IMR-90 (cell line): Measurements from ENCODE around the gene TRAPPC3. TPM values are rescaled to one million over a fixed set of nuclear protein-coding genes. Genes with fewer than 3 reads are reported as not detected.

Experiments used
- ATAC-seq: fragments of 200-7000 bp; cut with Tn5 transposase; 2 replicates; pipeline ENCODE4 v1.9.1; 2020; ENCODE audit warnings: low read depth, mild to moderate bottlenecking, moderate library complexity
- BruUV-seq: library from RNA; stranded (reverse); fragments of 400-500 nt; replicated peaks from 2 replicates; lab custom pipeline; 2021; lab: Mats Ljungman, UMichigan
- CTCF ChIA-PET: fragments of 300-600 bp; formaldehyde crosslinking; extraction: SDS; loops from one replicate; lab custom pipeline; 2021; ENCODE audit warnings: antibody characterized with exemption; lab: Yijun Ruan, JAX
- POLR2A ChIA-PET: fragments of 300-600 bp; sonication (Branson Sonifier 250); formaldehyde crosslinking; loops from one replicate; lab custom pipeline; 2022; ENCODE audit warnings: antibody characterized with exemption; ENCODE audit not compliant: unreplicated experiment; lab: Charles Lee
- DNase-seq: peaks from one replicate; pipeline ENCODE4 v3.0.0; 2013
- H2AFZ ChIP-seq: replicated peaks from 2 replicates; pipeline ENCODE3; 2013; ENCODE audit warnings: low read length, mild to moderate bottlenecking; ENCODE audit not compliant: poor library complexity
- H2AK5ac ChIP-seq: 2 replicates; pipeline ENCODE4 v1.6.1; 2013; ENCODE audit warnings: low read depth, low read length, inconsistent platforms
- H2AK9ac ChIP-seq: replicated peaks from 2 replicates; pipeline ENCODE3; 2013; ENCODE audit warnings: mild to moderate bottlenecking, low read depth, low read length, moderate library complexity; ENCODE audit not compliant: poor library complexity
- H2BK120ac ChIP-seq: 2 replicates; pipeline ENCODE4 v1.6.1; 2013; ENCODE audit warnings: low read depth, low read length, inconsistent platforms
- H2BK15ac ChIP-seq: 3 replicates; pipeline ENCODE4 v1.6.1; 2013; ENCODE audit warnings: low read depth, low read length, inconsistent platforms
- H2BK20ac ChIP-seq: 2 replicates; pipeline ENCODE4 v1.6.1; 2013; ENCODE audit warnings: low read depth, mild to moderate bottlenecking, inconsistent platforms, low read length, moderate library complexity
- H2BK5ac ChIP-seq: 2 replicates; pipeline ENCODE4 v1.6.1; 2013; ENCODE audit warnings: mild to moderate bottlenecking, low read depth, low read length, inconsistent platforms; ENCODE audit not compliant: poor library complexity, severe bottlenecking
- H3K14ac ChIP-seq: replicated peaks from 2 replicates; pipeline ENCODE4 v1.6.1; 2013; ENCODE audit warnings: low read depth, low read length, inconsistent platforms
- H3K18ac ChIP-seq: 2 replicates; pipeline ENCODE4 v1.6.1; 2013; ENCODE audit warnings: low read depth, low read length, control low read depth
- H3K23ac ChIP-seq: 2 replicates; pipeline ENCODE4 v1.6.1; 2013; ENCODE audit warnings: low read depth, low read length, inconsistent platforms
- H3K27ac ChIP-seq: 2 replicates; pipeline ENCODE4 v1.5.1; 2013; ENCODE audit warnings: mild to moderate bottlenecking, control low read depth, low read length; ENCODE audit not compliant: insufficient read depth
- H3K27me3 ChIP-seq: 2 replicates; pipeline ENCODE4 v1.6.1; 2013; ENCODE audit warnings: low read length; ENCODE audit not compliant: control insufficient read depth, insufficient read depth
- H3K36me3 ChIP-seq: 2 replicates; pipeline ENCODE4 v1.6.1; 2013; ENCODE audit warnings: low read length, mixed read lengths; ENCODE audit not compliant: control insufficient read depth, insufficient read depth
- H3K4ac ChIP-seq: 2 replicates; pipeline ENCODE4 v1.6.1; 2013; ENCODE audit warnings: low read depth, low read length, inconsistent platforms
- H3K4me1 ChIP-seq: 2 replicates; pipeline ENCODE4 v1.6.1; 2013; ENCODE audit warnings: low read length, mixed read lengths; ENCODE audit not compliant: control insufficient read depth, insufficient read depth
- H3K4me2 ChIP-seq: 2 replicates; pipeline ENCODE4 v1.6.1; 2013; ENCODE audit warnings: low read depth, mild to moderate bottlenecking, control low read depth, low read length, moderate library complexity
- H3K4me3 ChIP-seq: 2 replicates; pipeline ENCODE4 v1.5.1; 2013; ENCODE audit warnings: low read depth, mild to moderate bottlenecking, control low read depth, low read length, moderate library complexity; ENCODE audit not compliant: insufficient read depth
- H3K56ac ChIP-seq: 2 replicates; pipeline ENCODE4 v1.6.1; 2013; ENCODE audit warnings: low read length, inconsistent platforms; ENCODE audit not compliant: insufficient read depth; ENCODE audit errors: extremely low read depth
- H3K79me1 ChIP-seq, 2 experiments: 2 replicates each; pipeline ENCODE4 v1.6.1; 2013; ENCODE audit warnings: low read length in 2 of 2, inconsistent platforms in 1 of 2, low read depth in 1 of 2
- H3K9ac ChIP-seq: 2 replicates; pipeline ENCODE4 v1.6.1; 2013; ENCODE audit warnings: low read depth, low read length, control low read depth
- H3K9me1 ChIP-seq: 2 replicates; pipeline ENCODE4 v1.6.1; 2013; ENCODE audit warnings: low read length, inconsistent platforms; ENCODE audit not compliant: insufficient read depth
- H3K9me3 ChIP-seq: 2 replicates; pipeline ENCODE4 v1.6.1; 2013; ENCODE audit warnings: low read length; ENCODE audit not compliant: control insufficient read depth, insufficient read depth
- H4K20me1 ChIP-seq: 2 replicates; pipeline ENCODE4 v1.6.1; 2013; ENCODE audit warnings: low read length, inconsistent platforms; ENCODE audit not compliant: insufficient read depth
- H4K5ac ChIP-seq: 2 replicates; pipeline ENCODE4 v1.6.1; 2013; ENCODE audit warnings: mild to moderate bottlenecking, low read depth, low read length, control low read depth
- H4K8ac ChIP-seq, 2 experiments: 2 replicates each; pipeline ENCODE4 v1.6.1; 2013; ENCODE audit warnings: low read depth in 2 of 2, low read length in 2 of 2, control low read depth in 1 of 2, inconsistent platforms in 1 of 2
- H4K91ac ChIP-seq: 2 replicates; pipeline ENCODE4 v1.6.1; 2013; ENCODE audit warnings: low read depth, low read length, inconsistent platforms; ENCODE audit not compliant: insufficient read depth
- BHLHE40 ChIP-seq: fragments of 150-350 bp; IDR thresholded peaks from 2 replicates; pipeline ENCODE4 v1.6.1; 2016; ENCODE audit warnings: mild to moderate bottlenecking, low read depth, low read length
- CEBPB ChIP-seq: IDR thresholded peaks from 2 replicates; pipeline ENCODE4 v1.6.1; 2012; ENCODE audit warnings: low read depth, low read length, improper control_type of control experiment
- CHD1 ChIP-seq: IDR thresholded peaks from 2 replicates; pipeline ENCODE4 v1.6.1; 2012; ENCODE audit warnings: low read depth, low read length, improper control_type of control experiment
- ELK1 ChIP-seq: fragments of 150-350 bp; IDR thresholded peaks from 2 replicates; pipeline ENCODE4 v1.6.1; 2016; ENCODE audit warnings: low read depth, mild to moderate bottlenecking, low read length, moderate library complexity, borderline replicate concordance
- FOS ChIP-seq: fragments of 150-350 bp; IDR thresholded peaks from 2 replicates; pipeline ENCODE4 v1.6.1; 2016; ENCODE audit warnings: low read depth, low read length
- MAFK ChIP-seq: IDR thresholded peaks from 2 replicates; pipeline ENCODE4 v1.6.1; 2012; ENCODE audit warnings: low read depth, low read length, improper control_type of control experiment
- MAZ ChIP-seq: IDR thresholded peaks from 2 replicates; pipeline ENCODE4 v1.6.1; 2012; ENCODE audit warnings: low read depth, mild to moderate bottlenecking, low read length, improper control_type of control experiment, moderate library complexity, borderline replicate concordance
- MXI1 ChIP-seq: IDR thresholded peaks from 2 replicates; pipeline ENCODE4 v1.6.1; 2012; ENCODE audit warnings: low read depth, mild to moderate bottlenecking, low read length, moderate library complexity, borderline replicate concordance
- NFE2L2 ChIP-seq: fragments of 150-350 bp; IDR thresholded peaks from 2 replicates; pipeline ENCODE4 v1.6.1; 2016; ENCODE audit warnings: low read depth, mild to moderate bottlenecking, low read length
- POLR2A ChIP-seq: IDR thresholded peaks from 2 replicates; pipeline ENCODE4 v1.6.1; 2012; ENCODE audit warnings: mild to moderate bottlenecking, low read depth, low read length
- RAD21 ChIP-seq: IDR thresholded peaks from 2 replicates; pipeline ENCODE4 v1.6.1; 2012; ENCODE audit warnings: low read length, improper control_type of control experiment
- RFX5 ChIP-seq: IDR thresholded peaks from 2 replicates; pipeline ENCODE4 v1.8.0; 2012; ENCODE audit warnings: low read depth, mild to moderate bottlenecking, low read length, moderate library complexity
- SMC3 ChIP-seq: fragments of 150-350 bp; IDR thresholded peaks from 2 replicates; pipeline ENCODE4 v1.6.1; 2016; ENCODE audit warnings: low read depth, mild to moderate bottlenecking, antibody characterized with exemption, low read length, moderate library complexity
- USF2 ChIP-seq: fragments of 150-350 bp; IDR thresholded peaks from 2 replicates; pipeline ENCODE4 v1.6.1; 2017; ENCODE audit warnings: mild to moderate bottlenecking, antibody characterized with exemption, low read length, low read depth
- dilution Hi-C: fragments of 300-500 bp; cut with HindIII; formaldehyde crosslinking; loops from one replicate; pipeline ENCODE4 v1.14.3; 2018; ENCODE audit warnings: low sequenced_read_pairs; ENCODE audit not compliant: unreplicated experiment
- in situ Hi-C: fragments of 300-500 bp; cut with MboI; formaldehyde crosslinking; loops from 3 replicates; pipeline ENCODE4 v1.14.3; 2019; ENCODE audit warnings: low sequenced_read_pairs, inconsistent platforms, mixed read lengths
- intact Hi-C: fragments of 100-400 bp; cut with micrococcal nuclease; formaldehyde crosslinking; loops from 2 replicates; pipeline ENCODE4 v1.10.0; 2022
- polyA plus RNA-seq, 3 experiments: library from polyadenylated mRNA; depleted of rRNA; stranded (reverse); fragments of >200 nt; gene quantifications; 2 replicates each; pipeline ENCODE4 v1.2.3, GENCODE V29; 2012; ENCODE audit warnings: low replicate concordance in 1 of 3
- total RNA-seq: library from RNA; depleted of rRNA; stranded (reverse); fragments of >200 nt; gene quantifications from 2 replicates; pipeline ENCODE4 v1.2.3, GENCODE V29; 2012
- TF ChIP-seq, protein P1 (sequence below): conservative IDR thresholded peaks from 2 replicates; pipeline ENCODE4 v1.5.1; 2012; ENCODE audit warnings: mild to moderate bottlenecking, low read depth, low read length, improper control_type of control experiment

The TRAPPC3 gene
- total and polyA plus RNA-seq, 2 of the 4 experiments (the other 2 are of a cell fraction): 76.0 to 77.8 TPM

DNA sequence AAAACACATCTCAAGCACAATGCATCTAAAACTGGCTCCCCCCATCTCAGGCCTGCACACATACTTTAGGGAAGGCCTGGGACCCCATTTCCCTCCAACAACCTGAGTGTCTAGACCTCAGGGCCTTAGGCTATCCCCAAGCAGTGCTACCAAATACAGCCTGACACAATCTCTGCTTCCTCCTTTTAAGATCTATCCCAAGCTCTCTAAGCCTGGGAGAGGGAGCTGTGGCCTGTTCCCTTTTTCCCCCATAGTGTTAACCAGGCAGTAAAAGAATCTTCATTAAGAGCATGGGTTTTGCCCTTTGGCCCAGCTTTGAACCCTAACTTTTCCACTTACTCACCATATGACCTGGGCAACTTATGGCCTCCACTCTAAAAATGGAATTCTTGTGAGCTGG lies 13.5 kb downstream of the TRAPPC3 start:
- H3K27me3 ChIP-seq: no peaks in the 10 kb centered on the region
- POLR2A ChIA-PET: no interaction called here
- peak overlapping the region; percentile 85 for H3K4ac ChIP-seq
- H4K5ac ChIP-seq: peak overlapping the region; percentile 30
- H3K9me3 ChIP-seq: no peaks in the 10 kb centered on the region
- H3K79me1 ChIP-seq: peaks cover 11 to 44% of the 10 kb centered on the region in 2 experiments; a peak in 3 of 4 replicates
- peaks cover 19% of the 10 kb centered on the region for H3K36me3 ChIP-seq
- peak overlapping the region; percentile 54; the same call in 2 of the 3 replicates for H2BK15ac ChIP-seq
- in situ Hi-C loops (no loop called here), intact Hi-C loops (no loop called here), dilution Hi-C loops (no loop called here)
- H3K9ac ChIP-seq: no peak overlapping the region
- H2BK5ac ChIP-seq: peak overlapping the region; percentile 91
- H2BK20ac ChIP-seq: peak overlapping the region; percentile 72
- peak overlapping the region; percentile 4 to 83; a peak in 3 of 4 replicates for H4K8ac ChIP-seq
- peaks cover 35% of the 10 kb centered on the region for H3K9me1 ChIP-seq
- BruUV-seq: no TSS peak
- TF ChIP-seq MAFK (no peak), FOS (no peak), CEBPB (no peak), CHD1 (no peak), RAD21 (no peak), POLR2A (no peak), USF2 (no peak), MAZ (no peak), ELK1 (no peak), NFE2L2 (no peak), SMC3 (no peak), RFX5 (no peak), MXI1 (no peak), BHLHE40 (no peak)
- TF ChIP-seq, protein P1, sequence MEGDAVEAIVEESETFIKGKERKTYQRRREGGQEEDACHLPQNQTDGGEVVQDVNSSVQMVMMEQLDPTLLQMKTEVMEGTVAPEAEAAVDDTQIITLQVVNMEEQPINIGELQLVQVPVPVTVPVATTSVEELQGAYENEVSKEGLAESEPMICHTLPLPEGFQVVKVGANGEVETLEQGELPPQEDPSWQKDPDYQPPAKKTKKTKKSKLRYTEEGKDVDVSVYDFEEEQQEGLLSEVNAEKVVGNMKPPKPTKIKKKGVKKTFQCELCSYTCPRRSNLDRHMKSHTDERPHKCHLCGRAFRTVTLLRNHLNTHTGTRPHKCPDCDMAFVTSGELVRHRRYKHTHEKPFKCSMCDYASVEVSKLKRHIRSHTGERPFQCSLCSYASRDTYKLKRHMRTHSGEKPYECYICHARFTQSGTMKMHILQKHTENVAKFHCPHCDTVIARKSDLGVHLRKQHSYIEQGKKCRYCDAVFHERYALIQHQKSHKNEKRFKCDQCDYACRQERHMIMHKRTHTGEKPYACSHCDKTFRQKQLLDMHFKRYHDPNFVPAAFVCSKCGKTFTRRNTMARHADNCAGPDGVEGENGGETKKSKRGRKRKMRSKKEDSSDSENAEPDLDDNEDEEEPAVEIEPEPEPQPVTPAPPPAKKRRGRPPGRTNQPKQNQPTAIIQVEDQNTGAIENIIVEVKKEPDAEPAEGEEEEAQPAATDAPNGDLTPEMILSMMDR: no peak
- no peak overlapping the region for H3K4me2 ChIP-seq
- H4K91ac ChIP-seq: peak overlapping the region; percentile 58
- H3K14ac ChIP-seq: peak overlapping the region; percentile 83; the same call in 1 of the 2 replicates
- no peak overlapping the region for H3K4me3 ChIP-seq
- H3K56ac ChIP-seq: no peak overlapping the region
- no peak overlapping the region for H2AFZ ChIP-seq
- peak overlapping the region; percentile 74; the same call in 1 of the 2 replicates for H2AK5ac ChIP-seq
- peaks cover 26% of the 10 kb centered on the region for H3K4me1 ChIP-seq
- peaks cover 4% of the 10 kb centered on the region; the same call in 1 of the 2 replicates for H4K20me1 ChIP-seq
- CTCF ChIA-PET: interaction anchor here (0.9 to 4.7 kb wide), 3 partner anchors 14 to 147 kb away, joined by 3 to 21 read pairs (median 19); partner anchors contain the start of gene TRAPPC3
- DNase-seq (no peak), ATAC-seq (no peak)
- peak overlapping the region; percentile 88 for H2BK120ac ChIP-seq
- peak overlapping the region; percentile 95 for H2AK9ac ChIP-seq
- no peak overlapping the region; the same call in 1 of the 2 replicates for H3K18ac ChIP-seq
- H3K27ac ChIP-seq: peak overlapping the region; percentile 62; the same call in 1 of the 2 replicates
- H3K23ac ChIP-seq: 0 out of 2 replicates have a peak overlapping the region, but pooled peaks have one; percentile 64
